Measurements from ENCODE around the gene CORIN. TPM values are rescaled to one million over a fixed set of nuclear protein-coding genes. Genes with fewer than 3 reads are reported as not detected.
"Not testable (repeated sequence)": the region's sequence is repeated elsewhere in the genome, so short reads cannot be mapped to it uniquely, and the experiment has no call there.

Gene CORIN
- total RNA-seq, 1 donor from 2014 or later: 0.05 TPM

DNA sequence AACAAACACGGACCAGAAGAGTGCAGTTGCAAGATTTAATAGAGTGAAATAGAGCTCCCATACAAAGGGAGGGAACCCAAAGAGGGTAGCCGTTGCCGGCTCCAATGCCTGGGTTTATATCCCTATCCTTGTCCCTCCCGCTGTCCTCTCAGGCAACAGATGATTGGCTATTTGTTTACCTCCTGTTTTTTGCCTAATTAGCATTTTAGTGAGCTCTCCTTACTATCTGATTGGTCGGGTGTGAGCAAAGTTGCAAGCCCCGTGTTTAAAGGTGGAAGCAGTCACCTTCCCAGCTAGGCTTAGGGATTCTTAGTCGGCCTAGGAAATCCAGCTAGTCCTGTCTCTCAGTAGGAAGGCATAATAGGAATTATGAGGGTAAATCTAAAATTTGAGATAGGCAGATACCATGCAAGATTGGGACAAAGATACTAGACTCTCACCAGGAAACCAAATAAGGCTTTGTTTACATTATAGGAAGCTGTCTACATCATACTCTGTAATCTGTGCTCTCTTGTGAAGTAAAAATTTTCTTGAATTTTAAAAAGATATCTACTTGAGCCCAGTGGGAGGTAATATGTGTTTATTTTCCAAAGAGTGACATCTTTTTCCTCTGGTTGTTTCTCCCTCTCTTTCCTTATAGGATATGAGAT lies 286.8 kb downstream of the CORIN start:
- Mint-ChIP-seq H3K9me3 (peaks cover 9% of the 10 kb centered on the region), H3K4me3 (no peak overlapping the region), H3K27ac (ENCODE audit: unreplicated experiment) (no peak overlapping the region), H3K27me3 (ENCODE audit: low read depth) (no peaks in the 10 kb centered on the region), H3K36me3 (ENCODE audit: low read depth) (peaks cover 10% of the 10 kb centered on the region), H3K4me1 (peaks cover 9% of the 10 kb centered on the region)
- TF ChIP-seq, protein P1, sequence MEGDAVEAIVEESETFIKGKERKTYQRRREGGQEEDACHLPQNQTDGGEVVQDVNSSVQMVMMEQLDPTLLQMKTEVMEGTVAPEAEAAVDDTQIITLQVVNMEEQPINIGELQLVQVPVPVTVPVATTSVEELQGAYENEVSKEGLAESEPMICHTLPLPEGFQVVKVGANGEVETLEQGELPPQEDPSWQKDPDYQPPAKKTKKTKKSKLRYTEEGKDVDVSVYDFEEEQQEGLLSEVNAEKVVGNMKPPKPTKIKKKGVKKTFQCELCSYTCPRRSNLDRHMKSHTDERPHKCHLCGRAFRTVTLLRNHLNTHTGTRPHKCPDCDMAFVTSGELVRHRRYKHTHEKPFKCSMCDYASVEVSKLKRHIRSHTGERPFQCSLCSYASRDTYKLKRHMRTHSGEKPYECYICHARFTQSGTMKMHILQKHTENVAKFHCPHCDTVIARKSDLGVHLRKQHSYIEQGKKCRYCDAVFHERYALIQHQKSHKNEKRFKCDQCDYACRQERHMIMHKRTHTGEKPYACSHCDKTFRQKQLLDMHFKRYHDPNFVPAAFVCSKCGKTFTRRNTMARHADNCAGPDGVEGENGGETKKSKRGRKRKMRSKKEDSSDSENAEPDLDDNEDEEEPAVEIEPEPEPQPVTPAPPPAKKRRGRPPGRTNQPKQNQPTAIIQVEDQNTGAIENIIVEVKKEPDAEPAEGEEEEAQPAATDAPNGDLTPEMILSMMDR (conservative IDR thresholded peaks at IDR 0.05): no peak
- DNase-seq (ENCODE audit: low read depth, low spot score): no peak

DNA sequence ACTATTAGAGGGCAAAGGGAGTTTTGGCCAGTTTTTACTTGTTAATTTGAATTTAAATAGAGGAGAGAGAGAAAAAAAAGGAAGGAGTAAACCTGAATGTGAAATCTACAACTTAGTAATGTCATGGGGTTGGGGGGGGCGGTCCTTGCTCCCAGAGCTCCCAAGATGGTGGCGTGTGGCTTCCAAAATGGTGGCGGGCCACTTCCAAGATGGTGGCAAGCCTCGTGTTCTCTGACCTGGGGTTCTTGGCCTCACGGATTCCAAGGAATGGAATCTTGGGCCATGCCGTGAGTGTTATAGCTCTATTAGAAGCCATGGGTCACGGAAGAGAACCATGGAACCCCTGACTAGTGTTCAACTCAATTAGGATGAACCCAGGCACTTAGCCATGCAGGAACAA lies 287.5 kb downstream of the CORIN start:
- H3K36me3 Mint-ChIP-seq (ENCODE audit: low read depth): peaks cover 11% of the 10 kb centered on the region

More for the DNA sequence above, 287.5 kb downstream of the CORIN start:
- H3K27me3 Mint-ChIP-seq (ENCODE audit: low read depth); H3K27ac Mint-ChIP-seq (ENCODE audit: unreplicated experiment); DNase-seq (ENCODE audit: low read depth, low spot score); H3K4me3 Mint-ChIP-seq; H3K4me1 Mint-ChIP-seq: not testable (repeated sequence)
- H3K9me3 Mint-ChIP-seq: peaks cover 11% of the 10 kb centered on the region

Small RNA genes lying within 50 kb of the gene (microRNA-seq; reads per million reads assigned to microRNA genes)
- not detected for gene MIR8053

Other genes with a start within 250 kb of the CORIN start
- gene NFXL1, start 76.5 kb upstream of the CORIN start, total RNA-seq: 18.5 and 19.7 TPM in 2 replicates
- not detected in 2 replicates for gene CNGA1, start 178.6 kb upstream of the CORIN start, total RNA-seq
- 0.41 and 0.68 TPM in 2 replicates for gene NIPAL1, start 178.7 kb upstream of the CORIN start, total RNA-seq

Measured in neural crest cell (in vitro differentiated cells).